IPS-NIHi7 (cell line): ENCODE data around the gene ENPEP.
A peak's percentile ranks its signal among the peaks of the same experiment; 100 is the strongest.

Experiments used
- DNase-seq: peaks from one replicate; pipeline ENCODE4 v3.0.0; 2012; ENCODE audit warnings: mixed read lengths; ENCODE audit errors: extremely low spot score

Gene ENPEP

GRCh38 chr4:110609044-110609750 lies 133.2 kb downstream of the ENPEP start:
- DNase-seq, result no peak

GRCh38 chr4:110610620-110610939 lies 134.6 kb downstream of the ENPEP start:
- no peak for DNase-seq

- DNase-seq, result no peak
Observed at GRCh38 chr4:110610940-110611831, 135.2 kb downstream of the ENPEP start.

GRCh38 chr4:110611968-110612447 lies 136.1 kb downstream of the ENPEP start:
- DNase-seq, result no peak

GRCh38 chr4:110612631-110613269 lies 136.8 kb downstream of the ENPEP start:
- DNase-seq, result no peak

GRCh38 chr4:110613745-110614144 lies 137.8 kb downstream of the ENPEP start:
- no peak for DNase-seq

- DNase-seq, result peak; percentile 55
Observed at GRCh38 chr4:110614173-110614963, 138.4 kb downstream of the ENPEP start.
